Activated CD4-positive, alpha-beta T cell treated with anti-CD3 and anti-CD28 coated beads, Interleukin-2, amount 50 U/mL, for 48 hours (primary cell): ENCODE results near the gene PTPRJ.
A peak's percentile ranks its signal among the peaks of the same experiment; 100 is the strongest.
"Not testable (repeated sequence)": the region's sequence is repeated elsewhere in the genome, so short reads cannot be mapped to it uniquely, and the experiment has no call there.

Source experiments
- DNase-seq, 2 experiments: peaks; one replicate each; pipeline ENCODE4 v3.0.0-alpha.2; 2020

Gene PTPRJ

DNA sequence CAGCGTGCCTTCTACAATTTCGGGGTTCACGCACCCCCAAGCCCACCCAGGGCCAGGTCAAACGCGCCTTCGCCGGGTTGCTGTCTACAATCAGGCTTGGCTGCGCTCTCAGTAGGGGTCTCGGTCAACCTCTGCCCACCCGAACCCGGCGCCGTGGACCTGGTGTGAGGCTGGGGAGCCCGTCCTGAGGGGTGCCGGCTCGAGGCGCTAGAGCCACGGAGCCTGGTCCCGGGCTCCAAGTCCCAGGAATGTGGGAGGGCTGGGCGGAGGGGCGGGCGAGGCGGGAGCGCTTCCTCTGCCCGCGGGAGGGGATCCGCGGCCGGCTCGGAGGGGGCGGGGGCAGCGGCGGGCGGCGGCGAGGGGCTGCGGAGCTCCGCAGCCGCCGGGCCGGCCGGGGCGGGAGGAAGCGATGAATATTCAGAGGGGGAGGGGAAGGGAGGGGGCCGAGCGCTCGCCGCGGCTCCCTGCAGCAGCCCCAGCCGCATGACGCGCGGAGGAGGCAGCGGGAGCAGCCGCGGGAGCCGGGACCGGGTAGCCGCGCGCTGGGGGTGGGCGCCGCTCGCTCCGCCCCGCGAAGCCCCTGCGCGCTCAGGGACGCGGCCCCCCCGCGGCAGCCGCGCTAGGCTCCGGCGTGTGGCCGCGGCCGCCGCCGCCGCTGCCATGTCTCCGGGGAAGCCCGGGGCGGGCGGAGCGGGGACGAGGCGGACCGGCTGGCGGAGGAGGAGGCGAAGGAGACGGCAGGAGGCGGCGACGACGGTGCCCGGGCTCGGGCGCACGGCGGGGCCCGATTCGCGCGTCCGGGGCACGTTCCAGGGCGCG lies at the start of gene PTPRJ:
Gene PTPRJ (plus strand): TSS at position 472 of the 819 bp plus-strand sequence. CDS start 354 bp downstream, outside the sequence.
- peak; percentile 55 to 60 for DNase-seq

DNA sequence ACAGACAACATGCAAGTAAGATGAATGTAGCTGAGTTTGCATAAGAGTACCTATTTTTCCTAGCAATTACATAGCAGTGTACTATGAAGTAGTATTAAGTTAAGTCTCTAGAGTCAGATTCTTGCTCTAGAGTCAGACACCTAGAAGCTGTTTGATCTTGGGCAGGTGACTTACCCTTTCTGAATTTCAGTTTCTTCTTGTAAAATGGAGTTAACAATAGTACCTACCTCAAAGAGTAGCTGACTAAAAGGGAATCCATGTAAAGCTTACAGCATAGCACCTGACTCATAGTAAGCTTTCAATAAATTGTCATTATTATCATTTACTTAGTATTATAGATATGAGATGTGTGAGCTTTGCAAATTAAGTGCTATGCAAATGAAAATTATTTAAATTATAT lies 47.8 kb upstream of the PTPRJ start:
- DNase-seq = no peak

DNA sequence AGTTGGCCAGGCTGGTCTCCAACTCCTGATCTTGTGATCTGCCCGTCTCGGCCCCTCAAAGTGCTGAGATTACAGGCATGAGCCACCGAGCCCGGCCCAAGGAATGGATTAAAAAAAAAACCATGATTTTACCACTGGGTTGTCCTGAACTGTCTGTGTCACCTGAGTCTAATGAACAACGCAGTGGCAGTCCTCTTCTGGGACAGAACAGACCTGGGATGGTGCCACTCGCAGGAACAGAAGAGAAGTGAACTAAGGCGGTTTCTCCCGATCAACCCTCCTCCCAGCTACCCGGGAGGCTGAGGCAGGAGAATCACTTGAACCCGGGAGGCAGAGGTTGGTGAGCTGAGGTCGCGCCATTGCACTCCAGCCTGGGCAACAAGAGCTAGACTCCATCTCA lies 46.6 kb upstream of the PTPRJ start:
- DNase-seq = not testable (repeated sequence)

DNA sequence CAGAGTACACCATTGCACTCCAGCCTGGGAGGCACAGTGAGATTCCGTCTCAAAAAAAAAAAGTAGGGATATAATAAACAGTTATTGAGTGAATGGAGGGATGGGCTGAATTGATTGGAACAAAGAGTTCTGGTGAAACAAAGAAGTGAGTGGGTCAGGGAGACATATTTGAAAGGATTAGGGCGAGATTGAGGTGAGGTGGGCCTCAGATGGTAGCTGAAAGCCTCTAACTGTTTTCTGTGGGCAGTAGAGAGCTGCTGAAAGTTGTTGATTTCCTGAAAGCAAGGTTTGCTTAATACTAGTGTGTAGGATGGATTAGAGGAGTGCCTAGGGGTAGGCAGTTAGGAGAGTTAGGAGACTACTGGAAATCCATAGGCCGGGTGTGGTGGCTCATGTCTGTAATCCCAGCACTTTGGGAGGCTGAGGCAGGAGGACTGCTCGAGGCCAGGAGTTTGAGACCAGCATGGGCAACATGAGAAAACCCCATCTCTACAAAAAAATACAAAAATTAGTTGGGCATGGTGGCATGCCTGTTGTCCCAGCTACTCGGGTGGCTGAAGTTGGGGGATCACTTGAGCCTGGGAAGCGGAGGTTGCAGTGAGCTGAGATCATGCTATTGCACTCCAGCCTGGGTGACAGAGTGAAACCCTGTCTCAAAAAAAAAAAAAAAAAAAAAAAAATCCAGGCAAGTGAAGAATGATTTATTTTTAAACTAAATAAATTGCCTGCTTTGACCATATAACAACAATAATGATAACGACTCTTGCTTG lies 41.4 kb upstream of the PTPRJ start:
- DNase-seq = no peak

DNA sequence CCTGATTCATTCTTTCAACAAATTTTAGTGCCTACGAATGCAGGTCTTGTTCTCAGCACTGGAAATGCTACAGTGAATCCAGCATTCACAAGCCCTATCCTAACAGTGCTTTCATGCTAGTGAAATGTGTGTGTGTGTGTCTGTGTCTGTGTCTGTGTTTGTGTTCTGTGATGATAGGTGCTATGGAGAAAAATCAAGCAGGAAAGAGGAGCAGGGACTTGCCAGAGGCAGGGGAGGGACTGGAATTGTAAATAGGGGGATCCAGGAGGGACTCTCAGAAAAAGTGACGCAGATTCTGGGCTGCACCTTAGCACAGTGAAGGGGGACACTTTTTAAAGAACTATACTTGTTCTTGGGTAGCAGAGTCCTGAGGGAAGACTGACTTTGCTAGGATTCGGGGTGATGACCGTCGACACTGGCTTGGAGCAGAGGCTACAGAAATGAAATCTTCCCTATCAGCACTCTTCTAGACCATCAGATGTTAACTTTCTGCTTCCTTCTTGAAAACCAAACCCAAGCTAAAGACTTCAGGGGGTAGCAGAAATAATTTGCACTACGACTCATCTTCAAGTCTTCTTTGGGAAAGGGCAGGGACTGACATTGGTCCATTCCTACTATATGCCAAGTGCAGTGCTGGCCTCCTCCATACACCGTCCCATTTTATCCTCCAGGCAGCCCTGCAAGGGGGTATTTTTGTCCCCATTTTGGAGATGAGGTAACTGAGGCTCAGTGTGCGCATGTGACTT lies 39.3 kb upstream of the PTPRJ start:
- DNase-seq = no peak

DNA sequence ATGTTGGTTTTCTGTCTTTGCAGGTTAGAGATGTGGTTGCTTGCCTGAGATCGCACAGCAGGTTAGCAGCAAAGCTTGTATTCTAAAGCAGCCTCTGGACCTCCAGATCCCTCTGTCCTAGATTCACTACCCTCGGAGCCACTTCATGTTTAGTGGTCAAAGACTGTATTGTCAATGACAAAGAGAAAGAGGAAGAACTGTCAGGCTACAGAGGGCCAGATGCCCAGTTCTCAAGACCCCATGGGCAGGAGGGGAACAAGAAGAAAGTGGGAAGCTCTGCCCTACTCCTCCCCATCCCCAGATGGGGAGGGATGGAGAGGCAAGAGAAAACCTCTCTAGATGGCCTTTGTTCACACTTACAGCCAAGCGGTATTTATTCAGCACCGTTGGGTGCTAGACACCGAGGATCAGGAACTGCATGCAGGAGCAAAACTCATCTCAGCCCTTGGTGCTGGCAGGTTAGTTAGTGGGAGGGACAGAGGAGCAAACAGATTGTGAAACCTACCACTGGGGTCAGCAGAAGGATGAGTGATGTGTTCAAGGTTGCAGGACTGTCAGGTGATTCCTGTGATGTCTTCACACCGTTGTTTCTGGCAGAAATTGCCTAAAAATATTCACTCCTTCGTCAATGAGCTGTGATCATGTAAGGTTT lies 38.3 kb upstream of the PTPRJ start:
- DNase-seq = no peak

DNA sequence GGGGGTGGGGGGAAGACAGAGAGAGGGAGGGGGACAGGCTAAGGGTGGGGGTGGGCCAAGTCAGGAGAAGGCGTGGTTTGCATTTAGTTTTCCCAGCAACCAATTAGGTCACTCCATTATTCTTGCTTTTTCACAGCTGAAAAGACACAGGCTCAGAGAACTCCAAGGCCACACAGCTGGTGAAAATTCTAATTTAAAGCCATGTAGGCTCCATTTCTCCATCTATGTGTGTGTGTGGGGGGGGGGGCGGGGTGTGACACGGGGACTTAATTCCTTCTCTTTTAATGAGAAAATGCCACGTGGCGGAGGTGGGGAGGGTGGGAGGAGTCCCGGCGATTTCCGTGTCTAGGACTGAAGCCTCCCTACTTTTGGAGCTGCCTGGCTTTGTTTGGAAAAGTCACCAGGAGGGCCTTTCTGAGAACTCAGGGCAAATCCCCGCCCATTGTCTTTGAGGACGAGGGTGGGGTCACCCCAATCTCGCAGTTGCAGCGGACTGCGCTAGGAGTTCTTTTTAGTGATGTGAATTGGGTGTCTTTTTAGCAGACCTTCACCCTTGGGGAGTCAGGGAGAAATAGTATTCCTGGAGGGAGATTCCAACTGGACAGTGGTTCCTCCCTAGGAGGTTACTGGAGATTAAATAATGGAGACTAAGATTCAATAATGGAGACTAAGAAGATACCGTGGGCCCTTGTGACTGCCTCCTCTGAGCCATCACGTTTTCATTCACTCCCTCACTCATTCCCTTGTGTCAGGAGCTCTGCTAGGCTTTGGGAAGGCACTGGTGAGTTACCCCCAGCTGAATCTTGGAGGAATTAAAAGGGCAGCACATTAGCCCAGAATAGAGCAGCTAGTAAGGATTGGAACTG lies 36.4 kb upstream of the PTPRJ start:
- no peak for DNase-seq

DNA sequence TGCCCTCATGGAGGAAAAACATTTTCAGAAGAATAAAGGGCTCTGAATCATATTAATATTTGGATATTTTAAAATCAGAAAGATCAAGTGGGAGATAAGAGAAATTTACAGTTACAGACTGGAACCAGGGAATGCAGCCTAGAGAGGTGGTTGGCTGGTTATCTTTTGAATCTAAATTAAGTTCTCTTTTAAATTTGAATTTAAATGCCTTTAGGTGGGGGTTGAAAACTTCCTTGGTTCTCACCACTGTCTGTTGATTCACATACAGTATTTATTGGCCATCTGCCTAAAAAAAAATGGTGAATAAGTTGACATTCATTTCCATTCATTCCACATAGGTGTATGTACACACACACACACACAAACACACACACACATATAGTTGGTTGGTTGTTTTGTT lies 35.7 kb upstream of the PTPRJ start:
- no peak for DNase-seq

DNA sequence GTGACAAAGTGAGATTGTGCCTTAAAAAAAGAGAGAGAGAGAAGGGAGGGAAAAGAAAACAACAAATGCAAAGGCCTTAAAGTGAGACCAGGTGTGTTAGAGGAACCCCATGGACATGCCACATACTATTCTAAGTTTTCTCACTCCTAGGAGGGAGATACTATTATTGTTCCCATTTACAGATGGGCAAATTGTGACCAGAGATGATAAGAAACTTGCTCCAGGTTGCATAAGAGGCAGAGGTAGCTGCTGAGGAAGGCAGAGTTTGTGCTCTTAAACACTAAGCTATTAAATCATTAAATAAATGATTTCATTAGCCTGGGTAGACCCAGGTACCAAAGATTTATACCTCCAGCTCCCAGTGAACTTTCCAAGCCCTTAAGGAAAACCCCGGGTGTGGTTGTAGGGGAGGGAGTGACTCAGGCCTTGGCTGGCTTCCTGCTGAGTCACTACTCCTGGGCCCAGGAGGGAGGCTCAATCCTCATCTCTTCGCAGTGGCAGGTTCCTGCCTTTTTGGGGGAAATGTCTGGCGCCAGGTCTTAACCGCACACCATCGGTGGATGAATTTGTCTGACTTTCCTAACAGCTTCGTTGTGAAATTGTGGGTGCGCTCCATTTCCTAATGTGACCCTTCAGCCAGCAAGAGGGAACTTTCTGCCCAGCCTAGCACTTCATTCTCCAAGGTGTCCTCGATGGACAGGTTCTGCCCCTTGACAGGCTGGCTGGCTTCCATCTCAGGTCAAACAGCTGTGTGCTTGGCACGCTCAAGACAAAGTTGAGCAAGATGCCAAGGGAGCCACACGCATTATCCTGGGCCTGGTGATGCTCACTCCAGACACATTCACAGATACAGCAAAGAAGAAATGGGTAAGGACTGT lies 33.4 kb upstream of the PTPRJ start:
- DNase-seq = peak; percentile 41 to 52

DNA sequence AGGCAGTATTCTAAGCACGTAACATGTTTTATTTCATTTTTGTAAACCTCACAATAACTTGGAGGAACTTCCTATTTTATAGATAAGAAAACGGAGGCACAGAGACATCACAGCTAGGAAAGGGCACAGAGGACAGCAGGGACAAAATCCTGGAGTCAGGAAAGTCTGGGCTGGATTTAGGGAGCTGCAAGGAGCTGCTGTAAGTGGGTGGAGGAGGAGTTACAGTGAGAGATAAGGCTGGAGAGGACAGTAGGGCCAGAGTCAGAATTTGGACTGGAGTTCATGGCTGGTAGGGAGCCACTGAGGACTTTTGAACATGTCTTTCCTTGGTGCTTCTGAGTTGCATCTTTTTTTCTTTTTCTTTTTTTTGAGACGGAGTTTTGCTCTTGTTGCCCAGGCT lies 32.2 kb upstream of the PTPRJ start:
- no peak for DNase-seq

DNA sequence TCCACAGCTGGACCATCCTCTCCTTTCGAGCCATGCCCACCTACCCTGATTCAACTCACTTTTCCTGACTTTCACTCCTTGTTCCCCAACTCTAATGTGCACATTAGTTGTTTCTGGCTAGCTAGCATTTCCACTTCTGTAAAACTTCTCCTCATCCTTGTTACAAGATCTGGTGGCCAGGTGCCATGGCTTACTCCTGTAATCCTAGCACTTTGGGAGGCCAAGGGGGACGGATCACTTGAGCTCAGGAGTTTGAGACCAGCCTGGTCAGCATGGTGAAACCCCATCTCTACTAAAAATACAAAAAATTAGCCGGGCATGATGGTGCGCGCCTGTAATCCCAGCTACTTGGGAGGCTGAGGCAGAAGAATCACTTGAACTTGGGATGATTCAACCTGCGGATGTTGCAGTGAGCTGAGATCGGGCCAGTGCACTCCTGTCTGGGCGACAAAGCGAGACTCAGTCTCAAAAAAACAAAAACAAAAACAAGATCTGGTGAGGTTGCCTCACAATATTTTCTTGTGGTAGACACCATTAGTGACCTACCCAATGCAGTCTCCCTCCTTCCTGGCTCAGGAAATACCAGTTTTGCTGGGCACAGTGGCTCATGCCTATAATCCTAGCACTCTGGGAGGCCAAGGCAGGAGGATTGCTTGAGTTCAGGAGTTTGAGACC lies 31.2 kb upstream of the PTPRJ start:
- DNase-seq = not testable (repeated sequence)

DNA sequence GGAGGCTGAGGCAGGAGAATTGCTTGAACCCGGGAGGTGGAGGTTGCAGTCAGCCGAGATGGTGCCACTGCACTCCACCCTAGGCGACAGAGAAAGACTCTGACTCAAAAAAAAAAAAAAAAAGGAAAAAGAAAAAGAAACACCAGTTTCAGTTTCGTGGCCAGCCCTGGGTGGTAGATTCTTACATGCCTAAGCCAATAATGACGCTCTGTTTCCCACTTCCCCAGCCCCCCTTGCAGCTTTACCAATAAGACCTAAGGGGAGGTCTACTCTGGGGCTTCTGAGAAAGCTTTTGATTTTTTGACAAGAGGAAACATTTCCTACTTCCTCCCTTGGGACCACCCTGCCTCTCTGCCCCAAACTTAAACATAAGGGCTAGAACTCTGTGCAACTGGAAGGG lies 30.0 kb upstream of the PTPRJ start:
- peak; percentile 27 to 53 for DNase-seq

DNA sequence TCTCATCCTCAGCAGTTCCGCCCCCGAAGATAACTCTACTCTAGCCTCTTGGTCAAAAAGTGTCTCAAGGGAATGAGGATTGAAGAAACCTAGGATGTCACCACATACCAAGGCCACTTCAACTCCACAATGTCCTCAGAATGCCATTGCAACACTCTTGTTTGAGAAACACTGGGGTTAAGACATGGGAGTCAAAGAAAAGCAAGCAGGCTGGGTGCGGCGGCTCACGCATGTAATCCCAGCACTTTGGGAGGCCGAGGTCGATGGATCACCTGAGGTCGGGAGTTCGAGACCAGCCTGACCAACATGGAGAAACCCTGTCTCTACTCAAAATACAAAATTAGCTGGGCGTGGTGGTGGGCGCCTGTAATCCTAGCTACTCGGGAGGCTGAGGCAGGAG lies 28.9 kb upstream of the PTPRJ start:
- not testable (repeated sequence) for DNase-seq

DNA sequence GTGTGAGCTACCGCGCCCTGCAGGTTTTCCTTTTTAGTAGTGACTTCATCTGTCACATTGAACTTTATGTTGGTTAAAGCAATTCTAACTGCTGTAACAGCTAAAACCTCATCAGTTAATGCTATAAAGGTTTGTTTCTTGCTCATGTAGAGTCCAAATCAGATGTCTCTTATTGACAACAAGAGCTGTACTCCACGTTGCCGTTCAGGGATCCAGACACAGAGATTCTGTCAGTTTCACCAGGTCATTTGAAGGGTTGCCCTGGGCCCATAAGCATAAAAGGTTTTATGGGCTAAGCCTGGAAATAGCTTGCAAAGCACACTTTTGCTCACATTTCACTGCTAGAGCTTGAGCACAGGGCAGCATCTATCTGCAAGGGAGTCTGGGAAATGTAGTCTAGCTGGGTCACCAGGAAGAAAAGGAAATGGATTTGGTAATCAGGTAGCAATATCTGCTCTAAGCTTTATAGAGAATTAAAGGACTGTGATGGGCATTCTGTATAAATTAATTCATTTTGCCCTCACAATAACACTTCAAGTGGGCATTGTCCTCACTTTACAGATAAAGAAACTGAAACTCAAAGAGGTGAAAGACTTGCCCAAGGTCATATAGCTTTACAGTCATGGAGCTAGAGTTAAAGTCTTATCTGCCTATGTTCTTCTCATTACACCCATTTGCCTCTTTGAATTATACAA lies 25.2 kb upstream of the PTPRJ start:
- no peak for DNase-seq

DNA sequence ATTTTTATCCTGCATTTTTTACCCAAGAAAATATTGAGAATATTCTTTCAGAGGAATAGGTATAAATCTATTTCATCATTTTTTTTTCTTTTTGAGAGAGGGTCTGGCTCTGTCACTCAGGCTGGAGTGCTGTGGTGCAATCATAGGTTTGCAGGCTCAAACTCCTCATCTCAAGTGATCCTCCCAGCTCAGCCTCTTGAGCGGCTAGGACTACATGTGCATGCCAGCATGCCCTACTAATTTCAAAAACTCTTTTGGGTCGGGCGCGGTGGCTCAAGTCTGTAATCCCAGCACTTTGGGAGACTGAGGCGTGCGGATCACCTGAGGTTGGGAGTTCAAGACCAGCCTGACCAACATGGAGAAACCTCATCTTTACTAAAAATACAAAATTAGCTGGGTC lies 20.3 kb upstream of the PTPRJ start:
- no peak for DNase-seq

DNA sequence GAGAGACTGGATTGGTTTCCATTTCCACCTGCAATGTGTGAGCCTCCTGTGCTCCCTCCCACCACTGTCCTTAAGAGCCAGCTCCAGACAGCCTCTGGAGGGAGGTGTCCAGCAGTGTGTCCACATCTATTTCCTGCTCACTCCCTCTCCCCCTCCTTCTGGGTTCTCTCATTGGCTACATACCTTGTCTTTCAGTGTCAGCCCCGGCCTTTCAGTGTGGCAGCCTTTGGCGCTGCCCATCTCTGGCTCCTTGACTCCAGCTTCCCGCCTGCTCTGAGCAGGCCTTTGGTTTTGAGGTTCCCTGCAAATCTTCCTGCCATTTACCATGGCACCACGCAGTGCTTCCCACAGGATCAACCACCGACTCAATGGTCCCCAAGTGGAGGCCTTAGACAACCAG lies 19.0 kb upstream of the PTPRJ start:
- DNase-seq = no peak

DNA sequence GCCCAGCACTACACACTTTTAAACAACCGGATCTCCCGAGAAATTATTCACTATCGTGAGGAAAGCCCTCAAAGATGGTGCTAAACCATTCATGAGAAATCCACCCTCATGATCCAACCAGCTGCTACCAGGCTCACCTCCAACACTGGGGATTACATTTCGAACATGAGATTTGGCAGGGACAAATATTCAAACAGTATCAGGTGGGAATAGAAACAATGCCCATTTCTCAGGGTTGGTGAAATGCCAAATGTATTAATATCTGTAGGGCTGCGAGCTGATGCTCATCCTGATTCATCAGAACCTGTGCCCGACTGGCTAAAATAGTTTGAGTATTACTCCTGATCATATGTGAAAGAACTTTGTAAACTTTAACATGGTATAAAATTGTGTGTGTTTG lies 15.8 kb upstream of the PTPRJ start:
- no peak for DNase-seq

DNA sequence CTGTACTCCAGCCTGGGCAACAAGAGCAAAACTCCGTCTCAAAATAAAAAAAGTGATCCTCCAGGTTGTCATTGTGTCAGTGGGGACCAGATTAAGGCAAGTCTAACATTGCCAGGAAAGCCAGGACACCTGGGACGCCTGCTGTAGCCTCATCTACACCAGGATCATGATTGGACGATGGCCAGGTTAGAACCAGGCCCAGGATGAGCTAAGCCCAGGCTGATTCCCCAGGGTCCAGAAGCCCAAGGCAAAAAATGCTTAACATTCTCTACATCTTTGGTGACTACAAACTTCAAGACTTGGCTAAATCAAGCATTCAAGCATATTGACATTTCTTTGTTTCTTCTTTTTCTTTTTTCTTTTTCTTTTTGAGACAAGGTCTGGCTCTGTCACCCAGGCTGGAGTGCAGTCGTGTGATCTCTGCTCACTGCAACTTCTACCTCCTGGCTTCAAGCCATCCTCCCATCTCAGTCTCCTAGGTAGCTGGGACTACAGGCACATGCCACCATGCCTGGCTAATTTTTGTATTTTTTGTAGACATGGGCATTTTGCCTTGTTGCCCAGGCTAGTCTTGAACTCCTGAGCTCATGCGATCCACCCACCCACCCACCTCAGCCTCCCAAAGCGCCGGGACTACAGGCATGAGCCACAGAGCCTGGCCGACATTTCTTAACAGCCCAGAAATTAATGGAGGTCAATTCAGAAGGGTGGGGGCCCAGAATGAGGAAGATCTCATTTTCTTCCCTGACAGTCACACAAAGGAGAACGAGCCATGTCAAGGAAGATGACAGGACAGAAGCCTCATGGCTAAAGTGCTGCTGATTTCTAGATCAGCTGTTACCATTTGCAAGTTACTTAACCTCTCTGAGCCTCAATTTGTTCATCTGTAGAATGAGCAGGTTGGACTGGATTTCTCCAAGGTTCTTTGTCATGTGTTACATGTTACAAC lies 12.5 kb upstream of the PTPRJ start:
- DNase-seq = no peak

DNA sequence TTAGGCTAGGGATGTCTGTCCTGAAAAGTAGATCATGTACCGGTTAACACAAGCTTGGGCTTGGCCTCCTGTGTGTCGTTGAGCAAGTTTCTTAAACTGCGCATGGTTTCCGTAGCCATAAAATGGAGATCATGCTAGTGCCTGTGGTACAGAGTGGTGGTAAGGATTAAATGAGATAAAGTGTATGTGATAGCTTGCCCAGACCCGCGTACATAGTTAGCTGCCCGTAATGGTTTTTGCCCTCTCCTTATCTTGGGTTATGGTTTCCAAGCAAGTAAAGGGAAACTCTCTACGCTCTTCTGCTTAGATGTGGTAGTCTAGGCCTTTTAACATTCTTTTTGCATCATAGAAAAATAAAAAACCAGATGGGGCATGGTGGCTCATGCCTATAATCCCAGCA lies 11.0 kb upstream of the PTPRJ start:
- no peak for DNase-seq
